HG03565 (cell line): Measurements from ENCODE around the gene SNCA.

ENCODE experiments used
- ATAC-seq: cut with Tn5 transposase; IDR thresholded peaks from one replicate; pipeline ENCODE4 v1.9.1; 2021; ENCODE audit warnings: mild to moderate bottlenecking, moderate library complexity; ENCODE audit not compliant: unreplicated experiment

SNCA gene

DNA sequence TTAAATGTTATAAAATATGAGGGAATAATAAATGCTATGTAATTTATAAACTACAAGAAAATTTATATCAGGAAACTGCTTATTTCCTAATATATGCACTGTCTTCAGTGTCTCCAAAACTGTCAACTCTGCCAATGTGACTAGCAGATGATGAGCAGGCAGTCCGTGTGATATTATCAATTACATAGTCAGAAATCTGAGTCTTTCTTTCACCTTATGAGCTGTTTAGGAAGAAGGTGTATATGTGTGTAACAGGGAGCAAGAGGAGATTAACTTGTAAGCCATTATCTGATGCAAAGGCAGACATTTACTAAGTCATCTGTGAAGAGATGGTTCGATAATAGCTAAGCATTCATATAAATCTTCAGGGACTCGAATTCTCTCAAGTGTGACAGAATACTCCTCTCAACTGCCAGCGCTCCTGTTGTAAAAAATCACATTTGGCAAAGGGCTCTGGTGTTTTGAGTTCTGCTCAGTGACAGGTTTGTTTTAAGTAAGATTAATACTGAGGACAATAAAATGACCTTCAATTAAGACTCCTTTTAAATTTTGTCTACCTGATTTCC lies 79.7 kb downstream of the SNCA start:
- no peak for ATAC-seq

DNA sequence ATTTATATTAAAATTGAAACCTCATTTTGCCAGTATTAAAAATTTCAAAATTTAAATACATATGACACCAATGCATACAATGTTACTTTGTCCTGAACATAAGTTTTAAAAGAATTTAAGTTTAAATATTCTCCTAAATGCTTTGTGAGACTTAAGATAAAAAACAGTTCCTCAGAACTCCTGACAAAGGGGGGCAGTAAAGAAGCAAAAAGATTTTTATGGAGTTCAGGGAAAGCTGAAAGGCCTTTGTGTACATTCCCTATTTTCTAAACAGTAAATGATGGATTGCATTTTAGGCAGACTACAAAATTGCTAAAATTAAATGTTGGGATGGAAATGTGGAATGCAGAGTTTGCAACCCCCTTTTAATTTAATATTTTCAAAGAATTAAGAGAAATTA lies 81.7 kb downstream of the SNCA start:
- ATAC-seq: no peak

DNA sequence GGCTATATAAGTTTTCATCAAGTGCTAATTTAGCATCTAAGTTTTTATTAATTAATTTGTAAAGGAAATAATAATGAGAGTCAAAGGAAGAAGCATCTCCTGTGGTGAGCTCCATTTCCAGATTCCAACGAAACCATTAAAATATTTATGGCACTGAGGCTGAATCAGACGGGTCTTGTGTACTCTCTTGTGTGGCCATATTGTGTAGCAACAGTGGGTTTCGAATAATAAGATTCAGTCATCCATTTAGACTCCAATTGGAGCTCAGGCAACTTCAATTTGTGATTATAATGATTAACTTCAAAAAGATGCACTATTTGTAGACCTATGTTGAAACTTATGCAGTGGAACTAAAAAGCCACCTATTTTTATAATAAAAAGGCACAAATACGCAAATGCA lies 82.4 kb downstream of the SNCA start:
- no peak for ATAC-seq

DNA sequence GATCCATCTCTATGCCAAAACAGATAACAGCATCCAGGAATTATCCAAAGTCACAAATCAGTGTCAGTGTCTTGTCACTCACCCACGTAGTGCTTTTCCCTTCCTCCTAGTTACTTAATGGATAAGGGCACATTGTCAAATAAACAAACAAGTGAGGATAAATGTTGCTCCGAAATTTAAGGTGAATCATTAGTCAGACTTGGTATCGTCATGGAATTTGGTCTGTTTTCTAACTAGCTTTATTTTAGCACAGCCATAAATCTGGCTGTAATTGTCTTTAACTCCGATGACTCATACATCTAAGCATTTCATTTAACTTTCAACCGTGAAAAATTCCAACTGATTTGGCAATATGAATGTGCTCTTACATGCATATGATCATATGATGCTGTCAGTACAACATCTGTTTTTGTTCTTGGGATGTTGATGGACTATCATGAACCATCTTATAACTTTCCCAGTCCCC lies 83.3 kb downstream of the SNCA start:
- ATAC-seq: no peak

DNA sequence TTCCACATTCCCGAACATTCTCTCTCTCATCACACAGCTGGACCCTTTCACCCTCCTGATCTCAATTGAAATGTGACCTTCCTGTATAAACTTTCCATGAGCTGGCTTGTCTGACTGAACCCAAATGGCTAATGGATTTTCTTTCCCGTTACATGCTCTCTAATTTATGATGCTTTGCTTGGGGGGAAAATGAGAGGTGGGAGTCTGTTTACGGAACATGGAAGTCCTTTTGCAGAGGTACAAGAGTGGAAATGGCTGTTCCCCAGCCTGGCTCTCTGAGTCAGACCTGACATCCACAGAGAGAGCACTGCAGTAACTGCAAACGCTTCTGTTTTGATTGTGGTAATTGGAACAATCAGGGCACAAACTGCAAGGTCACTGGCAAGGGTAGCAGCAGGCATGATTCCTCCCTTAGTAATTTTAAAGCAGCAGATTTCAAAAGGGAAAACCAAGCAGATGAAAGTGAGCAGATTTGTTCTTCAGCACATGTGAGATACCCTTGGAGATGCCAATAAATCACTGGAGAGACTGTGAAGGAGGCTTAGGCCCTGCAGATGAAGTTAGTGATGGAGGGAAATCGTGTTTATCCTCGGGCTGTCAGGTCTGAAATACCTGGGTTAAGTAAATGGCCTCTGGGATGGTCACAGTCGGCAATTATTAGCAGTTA lies 83.9 kb downstream of the SNCA start:
- no peak for ATAC-seq

DNA sequence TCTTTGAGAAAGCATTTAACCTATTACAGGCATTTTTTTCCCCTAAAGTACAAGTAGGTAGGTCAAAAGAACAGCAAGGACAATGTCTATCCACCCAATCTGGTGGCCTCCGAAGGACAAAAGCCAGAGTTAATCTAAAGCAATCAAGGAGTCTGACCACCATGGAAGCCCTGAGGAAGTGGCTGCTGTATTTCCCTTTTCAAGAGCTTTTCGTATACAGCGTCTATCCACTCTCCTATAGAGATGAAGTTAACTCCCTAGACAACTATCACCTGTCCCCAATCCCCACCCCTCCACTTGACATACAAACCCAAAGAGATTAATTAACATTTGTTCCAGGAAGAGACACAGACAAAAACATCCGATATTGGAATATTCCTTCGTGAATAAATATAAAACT lies 85.5 kb downstream of the SNCA start:
- ATAC-seq: no peak

DNA sequence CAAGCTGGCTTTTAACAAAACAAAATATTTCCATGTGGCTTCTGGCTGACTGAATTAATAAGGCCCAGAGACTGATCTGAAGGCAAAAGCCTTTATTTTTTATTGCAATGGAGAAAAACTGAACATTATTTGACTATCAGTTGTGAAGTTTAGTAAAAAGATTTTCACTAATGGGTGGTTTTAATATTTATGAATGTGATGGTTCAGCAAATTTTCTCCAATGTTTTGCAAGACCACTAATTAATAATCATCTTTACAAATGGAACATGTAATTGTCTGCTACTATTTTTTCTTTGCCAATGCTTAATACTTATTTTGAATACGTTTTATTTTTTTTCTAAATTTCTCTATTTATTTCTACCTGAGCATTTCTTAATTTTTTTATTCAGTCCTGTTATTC lies 90.6 kb downstream of the SNCA start:
- ATAC-seq: no peak

DNA sequence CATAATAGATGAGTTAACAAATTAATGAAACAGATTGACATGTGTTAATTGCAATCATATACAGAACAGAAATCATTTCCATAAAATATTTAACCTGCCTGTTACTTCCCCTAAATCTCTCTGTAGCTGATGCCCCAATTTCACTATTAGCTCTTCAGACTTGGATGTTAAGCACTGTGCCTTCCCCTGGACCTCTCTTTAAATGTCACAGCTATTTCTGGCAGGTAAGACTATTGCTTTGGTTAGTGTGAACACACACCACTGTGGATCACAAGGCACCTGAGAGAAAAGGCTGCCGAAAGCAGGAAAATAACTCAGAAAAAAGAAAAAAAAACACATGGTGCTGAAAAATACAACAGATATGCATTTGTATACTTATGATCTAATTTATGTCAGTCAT lies 91.3 kb downstream of the SNCA start:
- no peak for ATAC-seq

DNA sequence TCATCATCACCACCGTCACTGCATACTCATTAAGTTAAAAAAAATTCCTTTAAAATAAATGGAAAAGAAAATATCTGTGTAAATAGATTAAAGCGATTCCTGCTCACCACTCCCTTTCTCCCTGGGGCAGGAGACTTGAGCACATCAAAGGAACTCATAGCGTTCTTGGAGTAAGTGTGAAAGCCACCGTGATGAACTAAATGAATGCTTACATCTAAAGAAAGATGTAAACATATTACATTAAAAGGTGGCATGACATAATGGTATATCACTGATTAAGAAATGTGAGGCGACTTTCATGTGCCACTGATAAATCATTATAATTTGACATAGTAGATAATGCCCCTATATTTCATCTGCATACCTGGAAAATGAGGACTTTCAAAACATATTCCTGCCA lies 92.0 kb downstream of the SNCA start:
- no peak for ATAC-seq

DNA sequence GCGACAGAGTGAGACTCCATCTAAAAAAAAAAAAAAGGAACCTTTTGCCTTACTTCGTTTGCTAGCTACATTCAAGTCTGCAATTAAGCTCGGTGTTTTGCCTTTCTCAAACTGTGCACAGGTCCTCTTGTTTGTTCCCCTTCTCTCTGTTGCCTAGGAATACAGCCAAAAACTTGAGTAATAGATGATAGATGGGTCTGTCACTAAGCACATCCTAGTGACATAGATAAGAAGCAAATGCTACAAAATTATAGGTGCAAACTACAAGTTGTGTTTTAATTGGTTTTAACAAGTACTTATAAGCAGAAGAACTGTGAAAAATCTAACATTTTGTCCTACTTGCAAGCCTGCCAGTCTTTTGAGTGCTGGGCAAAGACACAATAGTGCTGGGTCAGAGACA lies 95.2 kb downstream of the SNCA start:
- no peak for ATAC-seq

DNA sequence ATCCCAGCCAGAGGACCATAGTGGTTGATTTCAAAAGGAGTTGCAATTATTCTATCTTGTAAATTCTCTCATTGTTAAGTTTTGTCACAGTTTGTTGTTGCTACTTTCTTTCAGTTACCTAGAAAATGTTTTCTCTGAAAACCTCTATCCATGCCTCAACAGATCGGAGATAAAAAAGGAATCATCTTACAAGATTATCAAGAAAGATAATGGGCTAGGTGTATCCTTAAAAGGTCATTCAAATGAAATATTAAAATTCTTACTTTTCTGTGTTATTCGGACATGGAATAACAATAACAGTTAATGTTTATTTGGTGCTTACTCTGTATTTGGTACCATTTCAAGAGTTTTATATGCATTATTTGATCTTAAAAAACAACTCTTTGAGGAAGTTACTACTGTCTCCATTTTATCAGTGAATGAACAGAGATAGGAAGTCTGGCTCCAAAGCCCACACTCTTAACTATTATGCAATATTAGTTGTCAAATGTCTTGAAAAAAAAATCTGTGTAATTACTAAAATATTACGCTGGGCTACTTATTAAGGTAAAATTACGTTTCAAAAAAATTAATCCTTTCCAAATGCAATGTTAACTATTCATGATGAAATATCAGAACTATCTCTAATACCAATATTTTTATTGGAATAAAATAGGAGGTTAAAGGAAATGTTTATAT lies 97.5 kb downstream of the SNCA start:
- no peak for ATAC-seq

DNA sequence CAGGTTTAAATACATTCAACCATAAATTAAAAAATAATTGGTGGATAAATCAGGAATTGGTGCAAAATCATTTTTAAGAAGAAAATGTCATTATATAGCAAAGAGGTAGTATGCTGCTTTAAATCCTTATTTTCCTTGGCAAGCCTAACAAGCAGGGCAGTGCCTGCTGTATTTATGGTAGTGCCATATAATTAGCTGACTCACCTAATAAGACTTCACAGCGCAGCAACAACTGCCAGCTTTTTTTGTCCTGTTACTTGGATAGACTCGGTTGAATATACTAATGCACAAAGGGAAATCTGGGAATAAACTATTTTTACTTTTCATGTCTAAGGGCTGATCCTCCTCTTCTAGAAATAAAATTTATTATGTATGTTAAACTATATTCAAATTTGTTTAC lies 99.1 kb downstream of the SNCA start:
- ATAC-seq: no peak

DNA sequence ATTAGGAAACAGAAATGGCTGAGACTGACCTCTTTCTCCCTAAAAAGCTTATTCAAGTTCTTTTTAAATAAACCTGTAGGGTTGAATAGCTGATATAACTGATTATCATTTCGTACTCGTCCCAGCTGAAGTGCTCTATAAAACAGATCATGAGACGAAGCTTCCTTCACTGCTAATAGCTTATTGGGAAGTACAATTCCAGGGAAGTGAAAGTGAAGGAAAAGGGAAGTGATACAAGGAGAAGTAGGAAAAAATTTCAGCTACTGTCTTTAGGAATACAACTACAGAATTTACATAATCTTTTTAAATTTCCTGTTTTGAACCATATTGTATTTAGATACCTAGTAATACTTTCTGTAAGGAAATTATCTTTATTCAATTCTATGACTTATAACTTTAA lies 103.0 kb downstream of the SNCA start:
- ATAC-seq: no peak

DNA sequence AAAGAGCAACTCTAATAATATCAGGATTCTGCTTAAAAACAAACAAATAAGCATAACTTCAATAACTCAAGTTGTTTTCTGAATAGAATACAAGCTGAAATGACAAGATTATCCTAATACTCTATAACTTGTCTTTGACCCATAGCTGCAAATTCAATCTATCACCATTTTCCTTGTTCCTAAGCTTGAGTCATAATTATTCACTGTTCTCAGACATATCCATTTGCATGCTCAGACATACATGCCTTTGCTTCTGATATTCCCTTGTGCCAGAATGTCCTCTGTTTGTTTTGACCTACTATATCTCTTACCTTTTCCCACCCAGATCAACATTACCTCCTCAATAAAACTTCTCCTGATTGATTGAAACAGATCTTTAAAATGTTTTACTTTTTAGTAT lies 109.7 kb downstream of the SNCA start:
- no peak for ATAC-seq

DNA sequence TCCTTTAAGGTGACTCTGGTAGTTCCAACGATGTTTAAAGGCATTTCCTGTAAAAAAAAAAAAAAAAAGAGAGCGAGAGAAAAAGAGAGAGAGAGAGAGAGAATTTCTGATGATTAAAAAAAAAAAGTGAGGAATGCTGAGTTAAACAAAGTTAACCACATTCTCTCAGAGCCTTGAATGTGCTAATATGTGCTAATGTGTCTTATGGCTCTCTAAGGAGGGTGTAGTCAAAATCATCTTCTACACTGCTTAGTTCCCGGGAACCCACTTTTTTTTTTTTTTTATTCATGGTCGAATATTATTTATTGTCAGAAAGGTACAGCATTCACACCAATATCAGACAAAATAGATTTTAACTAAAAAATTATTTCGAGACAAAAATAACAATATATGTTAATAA lies 111.7 kb downstream of the SNCA start:
- no peak for ATAC-seq

DNA sequence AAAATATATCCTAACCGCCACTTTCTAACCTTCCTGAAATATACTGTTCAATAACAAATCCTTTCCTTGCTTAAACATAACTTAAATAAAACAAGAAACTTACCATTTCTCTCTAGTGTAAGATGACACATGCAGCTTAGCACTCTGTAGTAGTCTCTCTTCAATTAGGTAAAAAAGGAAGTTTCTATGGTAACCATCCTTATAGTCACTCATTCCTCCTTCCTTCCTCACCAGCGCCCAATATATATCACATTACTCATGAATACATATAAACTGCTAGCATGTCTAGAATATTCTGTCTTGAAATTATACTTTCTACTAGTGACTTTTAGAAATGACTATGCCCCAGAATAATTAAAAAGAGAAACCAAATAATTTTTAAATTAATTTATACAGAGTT lies 112.2 kb downstream of the SNCA start:
- ATAC-seq: no peak

DNA sequence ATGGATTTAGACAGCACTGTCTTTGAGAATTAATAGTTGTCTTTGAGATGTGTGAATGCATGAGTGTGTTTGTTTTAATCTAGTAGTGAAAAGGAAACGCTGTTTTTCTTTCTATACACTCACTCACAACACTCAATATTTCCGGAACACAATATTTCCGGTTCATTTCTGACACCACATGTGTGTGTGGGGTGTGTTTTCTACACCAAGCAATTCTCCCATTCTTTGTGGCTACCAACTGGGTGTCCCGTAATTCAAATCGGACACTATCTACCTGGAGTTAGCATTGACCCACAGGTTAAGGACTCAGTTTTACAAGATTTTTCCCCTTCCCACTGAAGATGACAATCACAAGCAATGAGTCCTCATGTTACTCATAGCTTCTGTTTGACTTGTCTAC lies 113.9 kb downstream of the SNCA start:
- ATAC-seq: no peak

DNA sequence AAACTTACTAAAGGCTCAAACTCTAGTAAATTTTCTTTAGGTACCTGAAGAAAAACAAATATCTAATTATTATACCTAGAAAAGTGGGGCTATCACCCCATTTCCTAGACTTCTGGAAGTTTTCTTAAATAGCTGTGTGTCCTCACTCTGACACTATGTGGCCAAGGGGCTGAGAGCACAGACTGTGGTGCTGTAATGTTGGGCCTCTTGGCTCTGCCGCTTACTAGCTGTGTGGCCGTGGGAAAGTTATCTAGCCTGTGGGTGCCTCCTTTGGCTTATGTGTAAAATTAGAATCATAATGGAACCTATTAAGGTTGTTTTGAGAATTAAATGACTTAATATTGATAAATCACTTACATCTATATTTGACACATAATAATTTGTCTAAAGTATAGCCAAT lies 114.4 kb downstream of the SNCA start:
- ATAC-seq: no peak

DNA sequence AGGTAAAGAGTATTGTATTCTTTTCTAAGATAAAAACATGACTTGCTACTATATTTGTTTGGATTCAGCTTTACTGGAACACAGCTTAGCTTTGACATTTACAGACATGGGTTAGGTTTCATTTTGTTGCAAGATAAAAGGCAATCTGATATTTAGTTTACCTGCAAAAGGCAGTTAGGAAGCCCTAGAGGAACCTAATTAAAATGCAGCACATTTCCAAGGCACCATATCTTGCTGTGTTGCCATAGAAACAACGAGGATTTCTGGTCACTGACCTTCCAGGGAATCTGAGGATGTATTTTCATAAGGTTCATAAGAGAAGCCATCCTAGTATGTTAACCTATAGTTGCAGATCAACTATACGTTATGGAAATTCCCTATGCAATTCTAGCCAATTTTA lies 116.0 kb downstream of the SNCA start:
- ATAC-seq: no peak

DNA sequence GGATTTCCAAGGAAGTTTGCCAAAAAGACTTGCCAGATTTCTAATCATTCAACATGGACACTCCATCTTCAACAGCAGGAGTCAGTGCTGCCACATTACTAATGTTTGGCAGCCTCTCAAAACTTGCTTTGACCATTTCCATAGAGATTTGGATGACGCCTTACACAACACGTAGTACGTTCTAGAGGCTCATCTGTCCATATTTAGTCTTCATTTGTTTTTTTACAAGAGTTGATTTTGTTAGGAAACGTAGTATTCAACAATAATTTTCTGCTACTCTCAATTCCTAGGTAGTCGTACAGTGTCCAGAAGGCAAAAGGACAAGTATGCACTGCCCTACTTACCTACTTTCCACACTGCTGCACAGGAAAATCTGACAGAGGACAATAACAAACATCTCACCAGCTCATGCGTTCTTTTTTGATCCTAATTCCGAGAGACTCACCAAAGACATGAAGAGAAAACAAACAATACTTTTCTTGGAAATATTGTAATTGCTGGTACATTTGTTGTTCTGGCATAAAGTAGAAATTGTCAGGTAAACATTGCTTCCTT lies 117.3 kb downstream of the SNCA start:
- no peak for ATAC-seq

DNA sequence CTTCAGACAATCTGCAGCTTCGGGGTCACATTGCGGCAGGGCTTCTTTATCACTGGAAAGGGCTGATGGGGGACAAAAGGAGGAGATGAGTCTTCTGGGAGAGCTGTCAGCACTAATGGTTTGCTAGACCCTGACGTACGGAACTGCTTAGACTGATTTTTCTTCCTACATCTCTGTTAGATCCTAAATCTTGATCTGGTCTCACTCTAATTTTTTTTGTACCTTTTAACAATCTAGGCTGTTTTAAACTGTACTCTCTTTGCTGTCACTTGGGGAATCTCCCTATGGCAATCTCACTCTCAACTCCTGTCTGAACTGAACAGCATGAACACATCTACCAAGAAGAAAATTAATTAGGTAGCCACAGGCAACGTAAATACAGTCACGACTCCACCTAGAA lies 120.1 kb downstream of the SNCA start:
- ATAC-seq: no peak

DNA sequence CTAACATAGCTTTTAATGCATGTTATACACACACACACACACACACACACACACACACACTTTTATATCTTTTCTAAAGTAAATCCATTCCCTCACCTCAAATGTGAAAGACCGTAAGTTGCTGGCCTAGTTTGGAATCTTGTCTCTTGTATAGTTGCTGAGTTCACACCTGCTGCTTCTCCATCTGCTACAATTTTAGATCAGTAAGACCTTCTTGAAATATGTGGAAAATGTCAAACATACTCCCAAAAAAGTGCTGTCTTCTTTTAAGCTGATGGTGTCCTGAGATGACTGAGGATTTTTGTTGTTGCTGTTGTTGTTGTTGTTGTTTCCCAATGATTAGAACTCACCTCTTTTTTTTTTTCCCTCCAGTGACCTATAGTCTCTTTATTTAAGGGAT lies 121.3 kb downstream of the SNCA start:
- ATAC-seq: no peak
